Kidney (tissue), 14 donors: ENCODE results near the gene AAGAB. TPM values are rescaled to one million over a fixed set of nuclear protein-coding genes. Genes with fewer than 3 reads are reported as not detected.

ENCODE experiments used
- DNase-seq, 5 donors: peaks; one replicate each; pipeline ENCODE4 v3.0.0-alpha.2; 2013 to 2020
- FAIRE-seq: peaks from 2 replicates; lab custom pipeline; 2012; peaks lifted over from hg19 to GRCh38; lab: Jason Lieb, UNC
- H3K27ac ChIP-seq, 2 donors: one replicate each; pipeline ENCODE4 v1.7.0; 2013; ENCODE audit warnings: low read depth in 2 of 2, low read length in 2 of 2, inconsistent platforms in 1 of 2
- H3K27me3 ChIP-seq: one replicate; pipeline ENCODE4 v1.7.1; 2013; ENCODE audit warnings: low read length, inconsistent platforms; ENCODE audit not compliant: control insufficient read depth, insufficient read depth
- H3K36me3 ChIP-seq, 3 donors: one replicate each; pipeline versions ENCODE4 v1.7.0 to v1.7.1; 2013; ENCODE audit warnings: low read length in 3 of 3, control low read depth in 1 of 3, inconsistent platforms in 1 of 3; ENCODE audit not compliant: insufficient read depth in 3 of 3, control insufficient read depth in 2 of 3
- H3K4me1 ChIP-seq, 3 donors: one replicate each; pipeline versions ENCODE4 v1.7.0 to v1.7.1; 2013; ENCODE audit warnings: low read length in 3 of 3, inconsistent platforms in 1 of 3, low read depth in 1 of 3; ENCODE audit not compliant: control insufficient read depth in 2 of 3, insufficient read depth in 2 of 3
- H3K4me3 ChIP-seq, 3 donors: one replicate each; pipeline versions ENCODE4 v1.7.0 to v1.8.1; 2013; ENCODE audit warnings: low read length in 3 of 3, control low read depth in 1 of 3, inconsistent platforms in 1 of 3
- H3K9ac ChIP-seq, 3 donors: one replicate each; pipeline versions ENCODE4 v1.7.0 to v1.7.1; 2013; ENCODE audit warnings: low read length in 3 of 3, control low read depth in 1 of 3, inconsistent platforms in 1 of 3
- H3K9me3 ChIP-seq, 3 donors: one replicate each; pipeline versions ENCODE4 v1.7.0 to v1.7.1; 2013; ENCODE audit warnings: low read length in 3 of 3, control low read depth in 1 of 3, inconsistent platforms in 1 of 3; ENCODE audit not compliant: control insufficient read depth in 2 of 3, insufficient read depth in 1 of 3
- intact Hi-C: fragments of 100-400 bp; cut with DNase I; formaldehyde crosslinking; loops from one replicate; pipeline ENCODE4 v1.11.1; 2022
- polyA plus RNA-seq: library from polyadenylated mRNA; stranded (reverse); fragments of 350-450 nt; fragmentation: Illumina TruSeq; extraction: RNeasy Lipid Tissue Mini Kit (QIAGEN cat#74804); gene quantifications from one replicate; pipeline ENCODE4 v1.2.3, GENCODE V29; 2014; ENCODE audit warnings: low read depth, low replicate concordance; ENCODE audit not compliant: insufficient read depth
- total RNA-seq: library from RNA; stranded (reverse); fragmentation: NEBNext Ultra II Directional; extraction: Animal tissue kit (Norgen Biotek cat#: 25700); gene quantifications from one replicate; pipeline ENCODE4 v1.2.1, GENCODE V29; 2021
- TF ChIP-seq, protein P1 (sequence below): IDR thresholded peaks from 3 replicates; pipeline ENCODE4 v1.5.1; 2012; ENCODE audit warnings: mild to moderate bottlenecking, moderate library complexity, borderline replicate concordance; ENCODE audit not compliant: insufficient read depth; ENCODE audit errors: extremely low read depth
- donor health status: control.
- donor health status: control.
- donor health status: control.
- donor health status: control.
- donor health status: control.
- donor health status: DM: yes; HTN: yes; CAD: no.
- donor health status: Normal renal cell carcinoma (clear cell type).

The AAGAB gene
- total and polyA plus RNA-seq, 2 donors from 2014 or later: 40.7 to 44.0 TPM

DNA sequence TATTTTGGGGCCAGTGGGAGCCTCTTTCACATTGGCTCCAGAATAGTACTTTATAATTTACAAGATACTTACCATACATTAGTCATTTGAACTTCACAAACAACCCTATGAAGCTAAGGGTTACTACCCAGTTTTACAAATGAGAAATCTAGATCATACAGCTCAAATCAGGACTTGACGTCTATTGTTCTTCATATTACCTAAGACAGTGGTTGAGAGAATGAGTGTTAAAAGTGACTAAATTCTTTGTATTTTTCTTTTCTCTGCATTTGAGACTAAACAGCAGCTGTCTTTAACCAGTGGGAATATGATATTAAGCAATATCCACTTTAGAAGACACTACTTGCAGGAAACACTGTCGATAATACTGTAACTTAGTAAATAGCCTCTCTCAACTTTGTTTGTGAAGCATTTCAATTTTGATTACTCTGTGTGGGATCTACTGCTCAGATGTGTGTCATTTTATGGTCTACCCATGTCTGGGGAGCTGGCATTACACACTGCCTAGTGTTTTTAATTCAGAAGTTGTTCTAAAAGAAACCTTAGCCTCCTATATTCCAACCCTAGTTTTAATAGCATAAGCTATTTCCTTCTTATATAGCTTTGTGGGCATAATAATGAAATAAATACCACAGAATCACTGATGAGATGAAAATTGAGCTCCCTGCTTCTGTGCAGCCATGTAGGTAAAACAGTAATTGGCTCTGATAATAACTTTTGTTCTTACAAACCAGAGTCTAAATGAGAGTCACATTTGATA is 46.0 kb upstream of the AAGAB start:
- no peak for FAIRE-seq
- Histone ChIP-seq H3K4me1 (no peaks in the 10 kb centered on the region), H3K27me3 (no peaks in the 10 kb centered on the region), H3K9me3 (no peaks in the 10 kb centered on the region), H3K36me3 (no peaks in the 10 kb centered on the region), H3K27ac (no peak overlapping the region), H3K4me3 (no peak overlapping the region), H3K9ac (no peak overlapping the region)
- TF ChIP-seq, protein P1, sequence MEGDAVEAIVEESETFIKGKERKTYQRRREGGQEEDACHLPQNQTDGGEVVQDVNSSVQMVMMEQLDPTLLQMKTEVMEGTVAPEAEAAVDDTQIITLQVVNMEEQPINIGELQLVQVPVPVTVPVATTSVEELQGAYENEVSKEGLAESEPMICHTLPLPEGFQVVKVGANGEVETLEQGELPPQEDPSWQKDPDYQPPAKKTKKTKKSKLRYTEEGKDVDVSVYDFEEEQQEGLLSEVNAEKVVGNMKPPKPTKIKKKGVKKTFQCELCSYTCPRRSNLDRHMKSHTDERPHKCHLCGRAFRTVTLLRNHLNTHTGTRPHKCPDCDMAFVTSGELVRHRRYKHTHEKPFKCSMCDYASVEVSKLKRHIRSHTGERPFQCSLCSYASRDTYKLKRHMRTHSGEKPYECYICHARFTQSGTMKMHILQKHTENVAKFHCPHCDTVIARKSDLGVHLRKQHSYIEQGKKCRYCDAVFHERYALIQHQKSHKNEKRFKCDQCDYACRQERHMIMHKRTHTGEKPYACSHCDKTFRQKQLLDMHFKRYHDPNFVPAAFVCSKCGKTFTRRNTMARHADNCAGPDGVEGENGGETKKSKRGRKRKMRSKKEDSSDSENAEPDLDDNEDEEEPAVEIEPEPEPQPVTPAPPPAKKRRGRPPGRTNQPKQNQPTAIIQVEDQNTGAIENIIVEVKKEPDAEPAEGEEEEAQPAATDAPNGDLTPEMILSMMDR: no peak
- peak in 2 of 5 donors; percentile 28 to 52 for DNase-seq
- intact Hi-C loops: loop anchor here (10.0 kb wide), 1 partner anchor 356 kb away; no protein-coding TSS in a partner anchor

DNA sequence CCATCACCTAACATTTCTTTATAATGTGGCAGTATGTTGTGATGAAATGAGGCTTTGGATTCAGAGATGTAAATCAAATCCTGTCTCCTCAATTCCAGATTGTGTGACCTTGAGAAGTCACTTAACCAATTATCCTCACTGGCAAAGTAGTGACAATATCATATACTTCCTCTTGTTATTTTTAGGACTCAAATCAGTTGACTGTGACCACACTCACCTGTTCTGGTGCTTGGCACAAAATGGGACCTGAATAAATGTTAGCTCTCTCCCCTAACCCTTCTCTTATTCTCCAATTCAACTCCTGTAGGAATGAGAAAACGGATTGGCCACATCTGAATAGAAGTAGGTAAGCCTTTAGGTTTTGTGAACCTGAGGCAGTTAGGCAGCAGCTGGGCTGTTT is 42.2 kb upstream of the AAGAB start:
- FAIRE-seq: no peak
- no peak for DNase-seq
- intact Hi-C loops: no loop called here
- H3K27me3 ChIP-seq: no peaks in the 10 kb centered on the region
- no peaks in the 10 kb centered on the region for H3K4me1 ChIP-seq
- H3K9me3 ChIP-seq: no peaks in the 10 kb centered on the region
- no peak overlapping the region for H3K27ac ChIP-seq
- no peak overlapping the region for H3K4me3 ChIP-seq
- TF ChIP-seq, protein P1: no peak
- no peaks in the 10 kb centered on the region for H3K36me3 ChIP-seq
- H3K9ac ChIP-seq: no peak overlapping the region

DNA sequence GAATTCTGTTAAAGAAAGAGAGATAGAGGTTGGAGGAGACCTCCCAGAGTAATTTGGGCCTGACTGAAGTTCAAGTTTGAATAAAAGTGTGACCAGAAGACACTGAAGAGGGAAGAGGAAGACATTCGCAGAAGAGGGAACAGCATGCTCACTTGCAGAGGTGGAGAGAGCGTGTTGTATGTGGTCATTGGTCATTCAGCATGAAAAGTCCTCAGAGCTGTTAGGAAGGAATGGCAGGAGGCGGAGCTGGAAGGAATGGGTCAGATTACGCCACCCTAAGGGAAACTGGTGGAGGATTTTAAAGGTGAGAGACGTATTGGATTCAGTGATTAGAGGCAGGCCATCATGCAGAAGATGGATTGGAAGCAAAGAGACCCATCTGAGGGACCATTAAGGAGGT is 41.7 kb upstream of the AAGAB start:
- H3K9ac ChIP-seq: no peak overlapping the region
- no peaks in the 10 kb centered on the region for H3K27me3 ChIP-seq
- FAIRE-seq: no peak
- TF ChIP-seq, protein P1: no peak
- H3K9me3 ChIP-seq: no peaks in the 10 kb centered on the region
- no peak overlapping the region for H3K27ac ChIP-seq
- H3K4me3 ChIP-seq: no peak overlapping the region
- no peak for DNase-seq
- no peaks in the 10 kb centered on the region for H3K36me3 ChIP-seq
- H3K4me1 ChIP-seq: no peaks in the 10 kb centered on the region
- intact Hi-C loops: no loop called here
